Myocyte (in vitro differentiated cells): ENCODE data around the gene TNFRSF25. TPM values are rescaled to one million over a fixed set of nuclear protein-coding genes. Genes with fewer than 3 reads are reported as not detected.
A peak's percentile ranks its signal among the peaks of the same experiment; 100 is the strongest.
"Not testable (repeated sequence)": the region's sequence is repeated elsewhere in the genome, so short reads cannot be mapped to it uniquely, and the experiment has no call there.

Source experiments
- DNase-seq: peaks from one replicate; pipeline ENCODE4 v3.0.0-alpha.2; 2012; ENCODE audit warnings: low read depth
- total RNA-seq: library from RNA; depleted of rRNA; stranded (reverse); fragments of >200 nt; gene quantifications from 2 replicates; pipeline ENCODE4 v1.2.3, GENCODE V29; 2014

The TNFRSF25 gene
- total RNA-seq, 1 donor from 2014 or later: 24.4 TPM

- DNase-seq: no peak
Observed at GRCh38 chr1:6454856-6455751, 10.9 kb downstream of the TNFRSF25 start.

DNA sequence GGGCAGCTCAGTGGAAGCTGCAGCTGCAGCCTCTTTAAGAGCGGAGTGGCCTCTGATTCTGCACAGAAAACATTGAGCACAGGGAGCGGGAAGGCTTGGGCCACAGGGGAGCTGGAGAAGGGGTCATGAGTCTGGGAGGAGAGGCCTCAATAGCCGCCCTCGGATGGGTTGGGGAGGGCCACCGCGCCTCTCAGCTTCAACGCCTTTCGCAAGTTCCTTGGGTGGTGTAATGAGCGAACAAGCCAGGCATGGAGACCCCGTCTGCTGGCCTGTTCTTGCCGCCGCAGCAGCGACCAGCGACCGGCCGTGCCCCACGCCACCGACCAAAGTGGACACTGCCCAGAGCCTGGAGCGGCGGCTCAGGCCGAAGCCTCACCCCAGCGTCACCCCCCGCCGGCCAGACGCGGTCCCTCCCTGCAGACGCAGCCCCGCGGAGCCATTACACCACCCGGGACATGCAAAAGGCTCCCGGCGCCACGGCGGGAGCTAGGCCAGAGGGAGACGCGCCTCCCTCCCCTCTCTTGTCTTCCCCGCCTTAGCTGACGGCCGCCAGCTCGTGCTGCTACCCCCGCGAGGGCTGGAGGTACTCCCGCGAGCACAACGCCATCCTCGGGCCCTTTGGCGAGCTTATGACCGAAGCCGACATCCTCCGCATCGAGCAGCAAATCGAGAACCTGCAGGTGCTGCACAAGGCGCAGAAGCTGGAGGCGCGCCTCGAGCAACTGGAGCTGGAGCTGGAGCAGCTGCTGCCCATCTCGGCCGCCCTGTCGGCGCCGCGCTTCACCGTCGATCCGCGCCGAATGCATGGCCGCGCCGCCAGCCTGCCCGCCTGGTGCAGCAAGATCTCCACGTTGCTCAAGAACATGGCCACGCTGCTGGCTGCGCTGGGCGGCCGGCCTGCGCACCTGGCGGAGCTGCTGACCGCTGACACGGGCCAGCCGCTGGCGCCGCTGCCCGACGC lies 11.8 kb downstream of the TNFRSF25 start:
- DNase-seq: not testable (repeated sequence)

GRCh38 chr1:6450943-6451373 lies 15.0 kb downstream of the TNFRSF25 start:
- DNase-seq: no peak

DNA sequence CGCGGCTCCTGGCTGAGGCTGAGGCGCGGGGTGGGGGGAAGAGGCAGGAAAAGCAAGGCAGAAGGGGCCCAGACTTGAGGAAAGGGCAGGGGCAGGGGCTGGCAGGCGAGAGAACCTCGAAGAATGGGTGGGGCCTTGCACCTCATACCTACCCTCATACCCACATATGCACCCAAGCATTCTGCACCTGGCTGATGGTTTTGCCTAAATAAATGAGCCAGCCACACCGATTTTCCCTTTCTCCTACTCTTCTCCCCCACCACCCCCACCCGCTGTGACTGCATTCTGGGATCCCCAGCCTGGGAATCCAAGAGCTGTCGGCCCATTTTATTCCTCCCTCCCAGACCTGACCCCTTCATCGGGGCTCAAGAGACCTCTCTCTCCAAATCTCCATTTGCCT lies 15.5 kb downstream of the TNFRSF25 start:
- DNase-seq: not testable (repeated sequence)

GRCh38 chr1:6450005-6450450 lies 15.9 kb downstream of the TNFRSF25 start:
- no peak for DNase-seq

GRCh38 chr1:6448749-6449631 lies 17.0 kb downstream of the TNFRSF25 start:
- DNase-seq: peak; percentile 43

DNA sequence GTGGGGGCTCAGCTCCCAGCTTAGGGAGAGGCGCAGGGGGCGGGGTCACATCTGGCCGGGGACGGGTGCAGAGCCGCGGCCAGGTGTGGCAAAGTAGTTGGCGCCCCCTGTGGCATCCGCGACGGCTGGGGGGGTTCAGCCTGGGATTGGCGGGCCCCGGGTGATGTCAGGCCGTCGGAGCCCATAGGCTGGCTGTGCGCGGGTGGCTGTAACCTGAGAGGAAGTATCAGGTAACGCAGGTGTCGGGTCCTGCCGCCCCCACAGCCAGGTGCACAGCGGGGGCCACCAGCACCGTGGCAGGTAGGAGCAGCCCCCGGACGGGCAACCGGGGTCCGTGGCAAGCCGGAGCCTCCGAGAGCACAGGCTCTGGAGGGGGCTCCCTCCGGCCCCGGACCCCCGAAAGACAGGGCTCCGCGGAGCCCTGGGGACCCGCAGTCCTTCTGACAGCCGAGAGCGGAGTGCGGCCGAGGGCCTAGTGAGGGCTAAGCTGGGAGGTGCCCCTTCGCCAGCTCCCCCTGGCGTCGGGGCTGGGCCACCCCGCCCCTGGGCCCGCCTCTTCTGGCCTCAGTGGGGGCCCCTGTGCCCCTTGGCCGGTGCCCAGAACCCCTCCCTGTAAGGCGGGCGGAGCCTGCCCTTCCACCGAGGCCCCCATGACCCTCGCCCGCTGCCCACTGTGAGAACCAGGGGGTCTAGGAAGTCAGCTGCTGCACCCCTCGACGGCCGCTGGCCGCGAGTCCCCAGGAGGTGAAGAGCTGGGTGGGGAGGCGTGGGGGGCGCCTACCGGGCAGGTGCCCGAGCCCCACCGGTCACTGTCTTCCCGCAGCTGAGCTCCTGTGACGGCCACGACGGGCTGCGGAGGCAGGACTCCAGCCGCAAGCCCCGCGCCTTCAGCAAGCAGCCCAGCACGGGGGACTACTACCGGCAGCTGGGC lies 17.9 kb downstream of the TNFRSF25 start:
- no peak for DNase-seq

GRCh38 chr1:6447016-6447817 lies 18.8 kb downstream of the TNFRSF25 start:
- DNase-seq: no peak

DNA sequence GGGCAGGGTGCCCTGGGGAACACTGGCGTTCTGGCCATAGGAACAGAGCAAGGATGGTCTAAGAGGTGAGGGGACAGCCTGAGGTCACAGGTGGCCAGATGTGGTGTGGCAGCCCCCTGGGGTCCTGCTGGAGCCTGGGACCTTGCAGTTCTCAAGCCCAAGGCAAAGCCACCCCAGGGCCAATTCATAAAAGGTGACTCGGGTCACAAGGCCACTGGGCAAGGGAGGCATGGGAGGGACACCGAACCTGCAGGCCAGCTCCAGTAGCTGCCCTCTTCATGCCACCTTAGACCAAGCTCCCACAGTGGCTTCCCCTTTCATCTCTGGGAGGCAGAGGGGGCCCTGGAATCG lies 19.3 kb downstream of the TNFRSF25 start:
- no peak for DNase-seq

DNA sequence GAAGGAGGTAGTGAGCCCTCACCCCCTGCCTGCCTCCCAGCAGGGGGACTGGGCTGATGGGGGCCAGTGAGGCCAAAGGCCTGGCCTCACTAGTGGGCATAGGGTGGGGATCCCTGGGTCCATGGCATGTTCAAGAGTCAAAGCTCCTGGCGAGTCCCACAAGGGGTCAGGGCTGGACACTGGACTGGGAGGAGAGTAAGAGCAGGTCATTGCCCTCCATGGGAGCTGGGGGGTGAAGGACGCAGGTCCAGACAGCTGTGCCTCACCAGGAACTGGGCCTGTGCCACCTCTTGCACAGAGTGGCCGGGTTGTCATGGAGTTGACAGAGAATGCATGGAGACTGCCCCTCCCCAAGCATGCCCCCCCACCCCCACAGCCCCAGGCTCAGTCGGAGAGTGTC lies 20.0 kb downstream of the TNFRSF25 start:
- not testable (repeated sequence) for DNase-seq

DNA sequence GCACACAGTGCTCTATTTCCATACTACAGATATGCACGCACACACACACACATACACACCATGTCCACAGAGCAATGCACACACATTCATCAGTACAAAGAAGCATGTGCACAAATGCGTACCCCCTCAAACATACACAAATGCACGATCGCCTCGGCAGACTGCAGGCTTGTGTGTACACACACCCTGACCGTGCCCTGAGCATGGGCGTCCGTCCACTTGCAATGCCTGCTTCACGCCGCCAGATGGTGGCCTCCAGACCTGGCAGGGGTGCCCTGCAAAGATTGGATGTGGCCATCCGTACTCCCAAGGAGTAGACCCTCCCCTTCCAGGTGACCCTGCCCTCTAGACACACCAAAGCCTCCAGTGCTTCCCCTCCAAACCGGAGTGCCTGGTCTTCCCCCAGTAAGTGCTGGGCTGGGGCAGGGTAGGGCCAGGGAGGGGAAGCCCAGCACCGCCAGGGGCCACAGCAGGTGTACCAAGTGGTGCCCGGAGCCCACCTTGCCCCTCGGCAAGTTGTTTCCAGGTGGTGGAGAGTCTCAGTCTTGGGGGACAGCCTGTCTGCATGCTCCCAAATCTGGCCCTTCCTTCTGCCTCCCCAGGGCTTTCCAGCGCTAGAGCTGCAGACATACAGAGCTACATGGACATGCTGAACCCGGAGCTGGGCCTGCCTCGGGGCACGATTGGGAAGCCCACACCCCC lies 20.8 kb downstream of the TNFRSF25 start:
- DNase-seq: peak; percentile 60

DNA sequence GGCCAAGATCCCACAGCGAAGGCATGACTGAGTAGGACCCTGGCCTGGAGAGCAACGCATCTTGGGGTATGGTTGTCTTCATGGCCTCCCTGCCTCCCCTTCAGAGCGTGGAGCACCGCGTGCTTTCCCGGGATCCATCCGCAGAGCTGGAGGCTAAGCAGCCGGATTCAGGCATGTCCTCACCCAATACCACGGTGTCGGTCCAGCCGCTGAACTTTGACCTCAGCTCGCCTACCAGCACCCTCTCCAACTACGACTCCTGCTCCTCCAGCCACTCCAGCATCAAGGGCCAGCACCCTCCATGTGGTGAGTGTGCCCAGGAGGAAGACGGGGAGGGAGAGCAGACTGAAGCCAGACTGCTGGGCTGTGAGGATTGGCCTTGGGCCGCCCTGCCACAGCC lies 21.6 kb downstream of the TNFRSF25 start:
- DNase-seq: no peak

DNA sequence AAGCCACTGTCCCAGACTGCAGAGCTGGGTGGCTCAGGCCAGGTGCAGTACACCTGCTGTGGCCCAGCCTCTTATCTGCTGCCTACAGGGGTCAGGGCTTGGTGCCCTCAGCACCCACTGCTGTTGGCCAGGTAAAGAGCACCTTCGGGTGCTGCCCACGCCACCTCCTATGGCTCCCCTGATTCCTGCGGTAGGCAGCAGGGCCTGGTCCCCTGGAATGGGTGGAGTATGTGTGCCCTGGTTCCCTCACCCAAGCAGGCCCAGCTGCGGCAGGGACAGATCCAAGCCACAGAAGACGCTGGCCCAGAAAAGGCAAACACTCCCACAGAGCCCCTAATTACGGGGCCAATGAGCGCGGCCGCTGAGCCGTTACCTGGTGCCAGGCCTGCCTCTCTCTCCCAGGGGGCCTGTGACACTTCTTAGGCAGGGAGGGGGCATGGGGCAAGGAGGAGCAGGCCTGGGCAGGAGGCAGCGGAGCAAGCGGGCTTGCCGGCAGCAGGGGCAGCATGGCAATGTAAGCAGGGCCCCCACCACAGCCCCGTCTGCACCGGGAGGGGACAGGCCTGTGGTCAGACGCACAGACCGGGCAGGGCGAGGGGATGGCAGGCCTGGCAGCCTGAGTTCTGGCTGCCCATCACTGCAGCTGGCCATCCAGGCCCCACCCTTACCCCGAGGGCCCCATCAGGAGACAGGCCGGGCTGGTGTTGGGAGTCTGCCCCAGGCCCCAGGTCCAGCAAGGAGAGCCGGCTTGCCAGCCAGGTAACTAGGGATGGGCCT lies 22.4 kb downstream of the TNFRSF25 start:
- DNase-seq: no peak

- no peak for DNase-seq
Observed at GRCh38 chr1:6441586-6441985, 24.4 kb downstream of the TNFRSF25 start.

GRCh38 chr1:6440198-6441126 lies 25.5 kb downstream of the TNFRSF25 start:
- no peak for DNase-seq

DNA sequence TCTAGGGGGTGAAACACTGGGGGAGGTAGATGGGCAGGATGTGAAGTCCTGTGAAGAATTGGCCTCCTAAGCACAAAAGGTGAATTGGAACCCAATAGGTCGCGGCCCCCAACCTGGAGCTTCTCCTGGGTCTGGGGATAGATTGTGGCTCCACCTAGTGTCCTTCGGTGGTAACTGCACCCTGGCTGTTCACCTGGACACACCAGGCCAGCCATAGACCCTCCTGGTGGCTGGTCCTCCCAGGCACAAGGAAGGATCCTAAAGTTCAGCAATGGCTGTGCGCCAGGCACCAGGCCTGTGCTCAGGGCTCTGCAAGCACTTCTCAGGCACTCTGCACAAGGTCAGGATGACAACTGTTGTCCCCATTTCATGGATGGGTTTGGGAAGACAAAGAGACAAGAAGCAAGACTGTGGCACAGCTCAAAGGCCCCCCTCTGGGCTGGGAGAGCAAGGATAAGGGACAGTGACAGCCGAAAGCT lies 27.9 kb downstream of the TNFRSF25 start:
- peak; percentile 52 for DNase-seq
